IPS-NIHi7 (cell line): Measurements from ENCODE around the gene TRIM43B.
"Not testable (repeated sequence)": the region's sequence is repeated elsewhere in the genome, so short reads cannot be mapped to it uniquely, and the experiment has no call there.

ENCODE experiments used
- DNase-seq: peaks from one replicate; pipeline ENCODE4 v3.0.0; 2012; ENCODE audit warnings: mixed read lengths; ENCODE audit errors: extremely low spot score

TRIM43B gene

GRCh38 chr2:95484654-95485053 is at the start of gene TRIM43B:
Gene TRIM43B (minus strand): TSS chr2:95484754. CDS start chr2:95482714, 2,040 bp downstream.
- not testable (repeated sequence) for DNase-seq

- no peak for DNase-seq
Measured at GRCh38 chr2:95531254-95531771, 46.8 kb upstream of the TRIM43B start.

GRCh38 chr2:95530734-95531133 is 46.2 kb upstream of the TRIM43B start:
- DNase-seq = no peak

GRCh38 chr2:95526360-95527341 is 42.1 kb upstream of the TRIM43B start:
- DNase-seq = peak; percentile 47

- DNase-seq = no peak
Measured at GRCh38 chr2:95525294-95526035, 40.9 kb upstream of the TRIM43B start.

GRCh38 chr2:95524195-95524594 is 39.6 kb upstream of the TRIM43B start:
- DNase-seq = no peak

- no peak for DNase-seq
Measured at GRCh38 chr2:95514718-95515117, 30.2 kb upstream of the TRIM43B start.

GRCh38 chr2:95514226-95514625 is 29.7 kb upstream of the TRIM43B start:
- not testable (repeated sequence) for DNase-seq

GRCh38 chr2:95509408-95509807 is 24.9 kb upstream of the TRIM43B start:
- DNase-seq = no peak

- DNase-seq = no peak
Measured at GRCh38 chr2:95505222-95505621, 20.7 kb upstream of the TRIM43B start.

- DNase-seq = no peak
Measured at GRCh38 chr2:95500854-95501253, 16.3 kb upstream of the TRIM43B start.

GRCh38 chr2:95492076-95492475 is 7.5 kb upstream of the TRIM43B start:
- not testable (repeated sequence) for DNase-seq

- not testable (repeated sequence) for DNase-seq
Measured at GRCh38 chr2:95475025-95475424, 9.5 kb downstream of the TRIM43B start.

GRCh38 chr2:95467984-95468383 is 16.6 kb downstream of the TRIM43B start:
- not testable (repeated sequence) for DNase-seq

- DNase-seq = not testable (repeated sequence)
Measured at GRCh38 chr2:95466572-95466971, 18.0 kb downstream of the TRIM43B start.

GRCh38 chr2:95463292-95463691 is 21.3 kb downstream of the TRIM43B start:
- DNase-seq = not testable (repeated sequence)

GRCh38 chr2:95445317-95445716 is 39.2 kb downstream of the TRIM43B start:
- not testable (repeated sequence) for DNase-seq

- not testable (repeated sequence) for DNase-seq
Measured at GRCh38 chr2:95442474-95443099, 42.0 kb downstream of the TRIM43B start.

GRCh38 chr2:95435872-95436209 is 48.7 kb downstream of the TRIM43B start:
- not testable (repeated sequence) for DNase-seq

- not testable (repeated sequence) for DNase-seq
Measured at GRCh38 chr2:95435162-95435871, 49.2 kb downstream of the TRIM43B start.

GRCh38 chr2:95434507-95435076 is 50.0 kb downstream of the TRIM43B start:
- DNase-seq = not testable (repeated sequence)
